ENCODE data around the gene JAK1. TPM values are rescaled to one million over a fixed set of nuclear protein-coding genes. Genes with fewer than 3 reads are reported as not detected.

Gene JAK1
- total and polyA plus RNA-seq, 9 of the 15 experiments (the other 6 are each of a cell fraction or from before 2014, with no cell fraction given) = 9.7 to 44.1 (median 42.5) TPM

- TF ChIP-seq FOXO4 (CRISPR knock-in tag; IDR thresholded peaks at IDR 0.05) (no peak), PHB (CRISPR knock-in tag; IDR thresholded peaks at IDR 0.05) (no peak), RUNX1 (IDR thresholded peaks at IDR 0.05; ENCODE audit: low read depth) (no peak), NFIC (IDR thresholded peaks at IDR 0.05) (no peak), ZBTB40 (IDR thresholded peaks at IDR 0.05) (no peak), ZBTB40 (CRISPR knock-in tag; IDR thresholded peaks at IDR 0.05) (no peak)
Observed at GRCh38 chr1:64826991-64827390, 139.4 kb downstream of the JAK1 start (continued).

Data from K562 (cell line).